Tibial artery (tissue), 4 donors: Measurements from ENCODE around the gene HKDC1.

Experiments used
- DNase-seq, 2 donors: peaks; one replicate each; pipeline ENCODE4 v3.0.0-alpha.2; 2019
- H3K27ac ChIP-seq, 2 donors: fragments of 200-600 bp; sonication (generic) in 1 of 2; 1 replicate in 1 of 2; 2 replicates in 1 of 2; pipeline ENCODE4 v1.5.1; 2018 to 2019; ENCODE audit warnings: mild to moderate bottlenecking in 1 of 2
- H3K27me3 ChIP-seq, 2 donors: fragments of 200-600 bp; sonication (generic) in 1 of 2; one replicate each; pipeline versions ENCODE4 v1.5.1 to v1.6.0; 2016 to 2019
- H3K36me3 ChIP-seq, 3 donors: fragments of 200-600 bp; sonication (generic) in 2 of 3; one replicate each; pipeline ENCODE4 v1.5.1; 2016 to 2019; ENCODE audit warnings: mild to moderate bottlenecking in 2 of 3
- H3K4me1 ChIP-seq, 4 donors: fragments of 200-600 bp; sonication (generic) in 2 of 4; 1 replicate in 3 of 4; 2 replicates in 1 of 4; pipeline ENCODE4 v1.5.1; 2016 to 2019
- H3K4me3 ChIP-seq, 2 donors: fragments of 200-600 bp; sonication (generic) in 1 of 2; 1 replicate in 1 of 2; 2 replicates in 1 of 2; pipeline ENCODE4 v1.5.1; 2018 to 2019; ENCODE audit warnings: mild to moderate bottlenecking in 2 of 2
- H3K9me3 ChIP-seq, 3 donors: fragments of 200-600 bp; sonication (generic) in 1 of 3; one replicate each; pipeline ENCODE4 v1.5.1; 2016 to 2019
- CTCF ChIP-seq, 2 experiments: fragments of 200-600 bp in 1 of 2; fragments of 450-650 bp in 1 of 2; IDR thresholded peaks; one replicate each; pipeline ENCODE4 v1.5.1; 2017 to 2019; ENCODE audit warnings: antibody characterized with exemption in 2 of 2, mild to moderate bottlenecking in 1 of 2, moderate library complexity in 1 of 2
- intact Hi-C: fragments of 100-400 bp; cut with DNase I; formaldehyde crosslinking; loops from one replicate; pipeline ENCODE4 v1.15.0; 2023; ENCODE audit warnings: low total_unique reads

Gene HKDC1

GRCh38 chr10:69230128-69230527 is 10.0 kb downstream of the HKDC1 start:
- H3K27me3 ChIP-seq: peaks cover 0 to 5% of the 10 kb centered on the region in 2 donors
- H3K27ac ChIP-seq: no peak overlapping the region
- H3K36me3 ChIP-seq: no peaks in the 10 kb centered on the region
- no peak for TF ChIP-seq CTCF (IDR thresholded peaks at IDR 0.05)
- DNase-seq: no peak
- no peaks in the 10 kb centered on the region for H3K9me3 ChIP-seq
- H3K4me1 ChIP-seq: peaks cover 0 to 7% (median 0%) of the 10 kb centered on the region in 4 donors
- H3K4me3 ChIP-seq: no peak overlapping the region
- intact Hi-C loops: no loop called here

- no peak for DNase-seq
- Histone ChIP-seq H3K27ac (no peak overlapping the region), H3K27me3 (peaks cover 0 to under 1% of the 10 kb centered on the region in 2 donors), H3K9me3 (no peaks in the 10 kb centered on the region), H3K4me1 (no peaks in the 10 kb centered on the region), H3K36me3 (no peaks in the 10 kb centered on the region), H3K4me3 (no peak overlapping the region)
- intact Hi-C loops: no loop called here
- no peak for TF ChIP-seq CTCF (IDR thresholded peaks at IDR 0.05)
Observed at GRCh38 chr10:69232252-69232651, 12.1 kb downstream of the HKDC1 start.

GRCh38 chr10:69232736-69233480 is 12.8 kb downstream of the HKDC1 start:
- no peak for TF ChIP-seq CTCF (IDR thresholded peaks at IDR 0.05)
- H3K9me3 ChIP-seq: no peaks in the 10 kb centered on the region
- no peaks in the 10 kb centered on the region for H3K27me3 ChIP-seq
- intact Hi-C loops: no loop called here
- H3K4me1 ChIP-seq: peaks cover 0 to 3% (median 0%) of the 10 kb centered on the region in 4 donors
- H3K4me3 ChIP-seq: no peak overlapping the region
- no peak overlapping the region for H3K27ac ChIP-seq
- no peak for DNase-seq
- no peaks in the 10 kb centered on the region for H3K36me3 ChIP-seq

GRCh38 chr10:69234447-69234846 is 14.3 kb downstream of the HKDC1 start:
- no peaks in the 10 kb centered on the region for H3K36me3 ChIP-seq
- intact Hi-C loops: no loop called here
- H3K27ac ChIP-seq: no peak overlapping the region
- H3K4me3 ChIP-seq: no peak overlapping the region
- DNase-seq: no peak
- no peak for TF ChIP-seq CTCF (IDR thresholded peaks at IDR 0.05)
- peaks cover 0 to 12% (median 5%) of the 10 kb centered on the region in 4 donors for H3K4me1 ChIP-seq
- no peaks in the 10 kb centered on the region for H3K9me3 ChIP-seq
- H3K27me3 ChIP-seq: no peaks in the 10 kb centered on the region

- Histone ChIP-seq H3K36me3 (no peaks in the 10 kb centered on the region), H3K27me3 (no peaks in the 10 kb centered on the region), H3K4me1 (peaks cover 0 to 38% (median 12%) of the 10 kb centered on the region in 4 donors), H3K4me3 (no peak overlapping the region), H3K9me3 (no peaks in the 10 kb centered on the region), H3K27ac (no peak overlapping the region)
- peak; percentile 78 to 99 for TF ChIP-seq CTCF (IDR thresholded peaks at IDR 0.05)
- intact Hi-C loops: no loop called here
- peak; percentile 87 to 92 for DNase-seq
Observed at GRCh38 chr10:69237528-69238159, 17.5 kb downstream of the HKDC1 start.
